ENCODE results near the gene FKBP14.

DNA sequence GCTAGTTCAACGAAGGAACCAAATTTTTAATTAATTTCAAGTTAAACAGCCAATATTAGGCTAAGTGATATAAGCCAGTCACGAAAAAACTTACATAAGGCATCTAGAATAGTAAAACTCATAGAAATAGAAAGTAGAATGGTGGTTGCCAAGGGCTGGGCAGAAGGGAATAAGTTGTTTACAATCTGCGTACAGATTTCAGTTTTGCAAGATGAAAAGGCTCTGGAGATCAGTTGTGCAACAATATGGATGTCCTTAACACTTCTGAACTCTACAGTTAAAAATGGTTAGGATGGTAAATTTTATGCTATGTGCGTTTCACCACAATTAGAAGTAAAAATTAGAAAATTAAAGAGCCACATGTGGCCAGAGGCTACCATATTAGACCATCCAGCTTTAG is 50.2 kb downstream of the FKBP14 start:
- TF ChIP-seq CTCF (IDR thresholded peaks at IDR 0.05 in 4 of 5, conservative IDR thresholded peaks at IDR 0.05 in 1 of 5) (no peak), POLR2A (IDR thresholded peaks at IDR 0.05) (no peak)
